ENCODE measurements around the gene ZNF536.

DNA sequence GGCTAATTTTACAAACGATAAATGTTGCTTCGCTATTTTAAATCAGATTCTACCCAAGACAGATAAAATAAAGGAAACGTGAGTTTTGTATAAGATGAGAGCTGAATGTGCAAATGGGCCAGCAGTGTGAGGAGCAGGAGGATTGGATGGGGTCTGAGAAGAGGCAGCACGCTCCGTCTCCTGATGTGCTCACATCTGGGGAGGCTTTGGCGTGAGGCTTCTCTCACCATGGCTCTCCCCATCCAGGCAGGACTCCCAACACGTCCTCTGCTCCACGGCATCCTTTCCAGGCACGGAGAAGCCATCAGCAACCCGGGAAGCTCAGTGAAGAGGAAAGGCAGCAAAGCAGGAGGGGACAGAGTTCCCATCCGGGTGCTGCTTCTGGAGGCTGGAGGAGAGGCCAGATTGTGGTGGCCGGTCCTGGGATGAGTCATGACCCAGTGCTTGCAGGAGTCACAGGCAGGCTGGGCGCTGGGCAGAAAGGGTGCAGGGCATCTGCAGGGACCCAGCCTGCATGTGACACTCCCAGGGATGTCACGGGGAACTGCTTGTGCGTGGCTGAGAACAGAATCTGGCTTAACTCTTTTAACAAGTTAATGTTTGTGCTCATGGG lies 47.5 kb downstream of the ZNF536 start:
- TF ChIP-seq CTCF (IDR thresholded peaks at IDR 0.05), result no peak
- TF ChIP-seq POLR2A (IDR thresholded peaks at IDR 0.05), result no peak
